Right lobe of liver (tissue), 6 donors: Measurements from ENCODE around the gene MRPL39. TPM values are rescaled to one million over a fixed set of nuclear protein-coding genes. Genes with fewer than 3 reads are reported as not detected.
A peak's percentile ranks its signal among the peaks of the same experiment; 100 is the strongest.

Experiments
- ATAC-seq, 4 donors: fragments of 200-7000 bp; cut with Tn5 transposase; one replicate each; pipeline ENCODE4 v1.9.1; 2020; ENCODE audit warnings: mild to moderate bottlenecking in 4 of 4, moderate library complexity in 4 of 4
- DNase-seq, 3 donors: peaks; one replicate each; pipeline ENCODE4 v3.0.0-alpha.2; 2020
- H3K27ac ChIP-seq, 3 donors: fragments of 200-600 bp; one replicate each; pipeline ENCODE4 v1.8.0; 2022
- H3K27me3 ChIP-seq, 2 donors: fragments of 200-600 bp; one replicate each; pipeline ENCODE4 v1.8.0; 2022
- H3K36me3 ChIP-seq, 4 donors: fragments of 200-600 bp; sonication (generic) in 1 of 4; one replicate each; pipeline versions ENCODE4 v1.5.1 to v1.8.0; 2017 to 2022; ENCODE audit warnings: control low read depth in 1 of 4
- H3K4me1 ChIP-seq, 4 donors: fragments of 200-600 bp; sonication (generic) in 1 of 4; one replicate each; pipeline versions ENCODE4 v1.5.1 to v1.8.0; 2017 to 2022; ENCODE audit warnings: control low read depth in 1 of 4
- H3K4me3 ChIP-seq, 3 donors: fragments of 200-600 bp; one replicate each; pipeline ENCODE4 v1.8.0; 2022
- H3K9me3 ChIP-seq, 4 donors: fragments of 200-600 bp; sonication (generic) in 1 of 4; one replicate each; pipeline versions ENCODE4 v1.5.1 to v1.8.0; 2017 to 2022; ENCODE audit warnings: control low read depth in 1 of 4
- POLR2A ChIP-seq: fragments of 450-650 bp; IDR thresholded peaks from one replicate; pipeline ENCODE4 v1.6.1; 2017; ENCODE audit warnings: antibody characterized with exemption, mild to moderate bottlenecking
- WGBS: methylation state at CpG from one replicate; pipeline ENCODE4 v1.1.6; 2018; ENCODE audit warnings: low coverage, low lambda C conversion rate; ENCODE audit not compliant: insufficient coverage; ENCODE audit errors: missing lambda C conversion rate; 5-methylcytosine and 5-hydroxymethylcytosine counted together
- intact Hi-C, 2 donors: fragments of 100-400 bp; cut with DNase I; formaldehyde crosslinking; loops; one replicate each; pipeline versions ENCODE4 v1.11.2 to v1.14.1; 2022
- total RNA-seq, 6 experiments: library from RNA; depleted of rRNA in 2 of 6; stranded (reverse); fragments of >200 nt in 2 of 6; fragmentation: NEBNext Ultra II Directional in 3 of 6; extraction: Animal tissue kit (Norgen Biotek cat#: 25700) in 3 of 6; gene quantifications; one replicate each; pipeline versions ENCODE4 v1.1.0 to v1.2.4, GENCODE V29; 2016 to 2023
- TF ChIP-seq, protein P1 (sequence below), 4 donors: fragments of 200-600 bp in 3 of 4; fragments of 450-650 bp in 1 of 4; IDR thresholded peaks; one replicate each; pipeline versions ENCODE4 v1.5.1 to v1.8.0; 2016 to 2022; ENCODE audit warnings: antibody characterized with exemption in 4 of 4, mild to moderate bottlenecking in 2 of 4
- donor health status: DM: no; HTN: yes; CAD: no.
- donor health status: DM: no; HTN: no; CAD: no.
- donor health status: DM: no; HTN: no; CAD: no.
- donor health status: DM: no; HTN: yes; CAD: no.
- donor health status: DM: no; HTN: yes; CAD: no.

The MRPL39 gene
- total RNA-seq, 6 experiments from 2014 or later: 18.4 to 23.8 (median 19.5) TPM

DNA sequence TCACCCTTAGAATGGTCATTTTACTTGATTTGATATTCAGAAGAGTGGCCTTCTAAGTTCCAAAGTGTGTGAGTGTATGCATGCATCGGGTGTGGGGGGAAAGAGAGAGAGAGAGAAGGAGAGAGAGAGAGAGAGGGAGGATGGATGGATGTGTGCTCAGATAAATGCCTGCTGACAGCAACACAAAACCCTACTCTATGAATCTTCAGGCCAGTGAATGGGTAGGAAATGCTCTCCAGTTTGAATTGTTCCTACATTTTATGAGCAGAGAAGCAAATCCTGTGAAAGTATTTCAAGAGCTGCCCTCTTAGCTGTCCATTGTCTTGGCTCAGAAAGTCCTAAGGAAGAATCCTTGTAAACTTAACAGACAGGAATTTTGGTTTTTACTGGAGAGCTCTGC, 39.2 kb upstream of the MRPL39 start:
- no peak for DNase-seq
- Histone ChIP-seq H3K27ac (no peak overlapping the region), H3K4me3 (no peak overlapping the region), H3K27me3 (no peaks in the 10 kb centered on the region), H3K36me3 (no peaks in the 10 kb centered on the region), H3K4me1 (no peaks in the 10 kb centered on the region), H3K9me3 (no peaks in the 10 kb centered on the region)
- 38% methylated on average over 1 of the region's 1 CpG for WGBS
- ATAC-seq: no peak
- TF ChIP-seq, protein P1, sequence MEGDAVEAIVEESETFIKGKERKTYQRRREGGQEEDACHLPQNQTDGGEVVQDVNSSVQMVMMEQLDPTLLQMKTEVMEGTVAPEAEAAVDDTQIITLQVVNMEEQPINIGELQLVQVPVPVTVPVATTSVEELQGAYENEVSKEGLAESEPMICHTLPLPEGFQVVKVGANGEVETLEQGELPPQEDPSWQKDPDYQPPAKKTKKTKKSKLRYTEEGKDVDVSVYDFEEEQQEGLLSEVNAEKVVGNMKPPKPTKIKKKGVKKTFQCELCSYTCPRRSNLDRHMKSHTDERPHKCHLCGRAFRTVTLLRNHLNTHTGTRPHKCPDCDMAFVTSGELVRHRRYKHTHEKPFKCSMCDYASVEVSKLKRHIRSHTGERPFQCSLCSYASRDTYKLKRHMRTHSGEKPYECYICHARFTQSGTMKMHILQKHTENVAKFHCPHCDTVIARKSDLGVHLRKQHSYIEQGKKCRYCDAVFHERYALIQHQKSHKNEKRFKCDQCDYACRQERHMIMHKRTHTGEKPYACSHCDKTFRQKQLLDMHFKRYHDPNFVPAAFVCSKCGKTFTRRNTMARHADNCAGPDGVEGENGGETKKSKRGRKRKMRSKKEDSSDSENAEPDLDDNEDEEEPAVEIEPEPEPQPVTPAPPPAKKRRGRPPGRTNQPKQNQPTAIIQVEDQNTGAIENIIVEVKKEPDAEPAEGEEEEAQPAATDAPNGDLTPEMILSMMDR (IDR thresholded peaks at IDR 0.05): no peak
- no peak for TF ChIP-seq POLR2A
- intact Hi-C loops: no loop called here

DNA sequence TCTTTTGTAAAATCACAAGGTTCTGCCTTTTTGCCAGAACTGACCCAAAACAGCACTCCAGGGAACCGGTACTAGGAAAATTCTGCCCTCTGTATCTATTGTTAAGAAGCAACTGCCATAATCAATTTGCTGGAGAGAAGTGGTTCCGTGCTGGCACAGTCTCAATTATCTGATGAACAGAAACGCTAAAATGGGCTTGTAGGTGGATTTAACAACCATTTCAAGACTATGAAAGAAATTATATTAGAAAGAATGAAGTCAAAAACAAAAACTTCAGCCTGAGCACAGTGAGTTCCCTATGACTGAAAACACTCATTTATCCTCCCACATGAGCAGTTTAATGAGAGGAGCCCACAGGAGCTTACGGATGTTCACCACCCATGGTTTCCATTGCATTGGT, 36.2 kb upstream of the MRPL39 start:
- H3K27ac ChIP-seq: no peak overlapping the region
- no peak overlapping the region for H3K4me3 ChIP-seq
- no peak for ATAC-seq
- TF ChIP-seq POLR2A: no peak
- TF ChIP-seq, protein P1 (IDR thresholded peaks at IDR 0.05): no peak
- WGBS: 76% methylated on average over 4 of the region's 4 CpGs
- peaks cover 0 to 19% (median 0%) of the 10 kb centered on the region in 4 donors for H3K4me1 ChIP-seq
- no peaks in the 10 kb centered on the region for H3K27me3 ChIP-seq
- intact Hi-C loops: no loop called here
- no peaks in the 10 kb centered on the region for H3K9me3 ChIP-seq
- H3K36me3 ChIP-seq: no peaks in the 10 kb centered on the region
- DNase-seq: no peak

DNA sequence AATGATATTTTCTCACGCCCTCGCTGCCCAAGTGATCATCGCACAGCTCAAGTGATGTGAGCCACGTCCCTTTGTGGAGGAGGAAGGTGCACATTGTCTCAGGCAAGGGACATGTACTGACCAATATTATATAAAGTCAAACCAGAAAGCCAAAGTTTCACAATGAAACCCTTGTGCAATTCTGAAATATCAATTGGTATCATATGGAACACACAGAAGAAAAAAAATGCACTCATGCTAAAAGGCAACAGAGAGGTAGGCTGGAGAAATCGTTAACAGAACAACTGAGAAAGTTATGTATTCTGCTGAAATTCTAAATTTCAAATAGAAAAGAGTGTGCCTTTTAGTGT, 33.6 kb upstream of the MRPL39 start:
- WGBS: 67% methylated on average over 5 of the region's 5 CpGs
- TF ChIP-seq, protein P1 (IDR thresholded peaks at IDR 0.05): no peak
- TF ChIP-seq POLR2A: no peak
- Histone ChIP-seq H3K4me1 (peaks cover 0 to 19% (median 0%) of the 10 kb centered on the region in 4 donors), H3K9me3 (no peaks in the 10 kb centered on the region), H3K27me3 (no peaks in the 10 kb centered on the region), H3K4me3 (no peak overlapping the region), H3K36me3 (no peaks in the 10 kb centered on the region), H3K27ac (no peak overlapping the region)
- no peak for DNase-seq
- intact Hi-C loops: no loop called here
- ATAC-seq: no peak

DNA sequence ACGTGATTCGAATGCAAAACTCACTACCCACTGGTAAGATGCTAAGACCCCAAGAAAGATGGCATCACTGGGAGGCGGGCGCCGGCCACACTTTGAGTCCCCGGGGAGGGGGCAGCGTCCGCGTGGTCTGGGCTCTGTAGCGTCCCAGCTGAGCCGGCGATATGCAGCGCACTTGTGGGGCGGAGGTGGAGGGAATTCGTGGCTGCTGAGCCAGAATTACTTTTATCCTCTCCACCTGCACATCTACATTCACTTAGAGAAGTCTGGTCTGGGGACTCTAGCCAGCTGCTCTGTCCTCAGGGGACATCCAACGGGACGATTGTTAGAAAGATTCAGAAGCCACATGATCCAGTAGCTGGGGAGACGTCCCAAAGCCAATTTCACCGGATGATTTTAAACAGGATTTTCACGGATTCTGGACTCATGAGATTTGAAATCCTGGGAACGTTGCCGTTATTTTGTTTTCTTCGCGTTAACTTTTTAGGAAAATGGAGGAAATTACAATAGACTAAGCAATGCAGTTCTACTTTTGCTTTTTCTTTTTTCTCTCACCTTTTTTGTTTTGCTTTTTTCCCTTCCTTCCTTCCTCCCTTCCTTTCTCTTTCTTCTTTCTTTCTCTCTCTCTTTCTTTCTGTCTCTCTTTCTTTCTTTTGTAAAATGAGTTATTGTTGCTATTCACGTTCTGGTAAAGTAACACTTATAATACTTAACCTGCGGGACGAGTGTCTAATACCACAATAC, 33.1 kb upstream of the MRPL39 start:
- WGBS: 16% methylated on average over 14 of the region's 27 CpGs
- H3K4me3 ChIP-seq: peak overlapping the region; percentile 38 to 47 (median 46)
- DNase-seq: peak in 1 of 3 donors; percentile 35
- TF ChIP-seq, protein P1 (IDR thresholded peaks at IDR 0.05): no peak
- peak overlapping the region in 2 of 3 donors; percentile 43 to 62 for H3K27ac ChIP-seq
- no peaks in the 10 kb centered on the region for H3K9me3 ChIP-seq
- peaks cover 0 to 19% (median 0%) of the 10 kb centered on the region in 4 donors for H3K4me1 ChIP-seq
- no peaks in the 10 kb centered on the region for H3K36me3 ChIP-seq
- intact Hi-C loops: no loop called here
- H3K27me3 ChIP-seq: no peaks in the 10 kb centered on the region
- peak; percentile 52 to 67 (median 56) for ATAC-seq
